GM23248 (cell line): ENCODE measurements around the gene RCAN1. TPM values are rescaled to one million over a fixed set of nuclear protein-coding genes. Genes with fewer than 3 reads are reported as not detected.

Source experiments
- DNase-seq: peaks from one replicate; pipeline ENCODE4 v3.0.0-alpha.2; 2015
- H2AFZ ChIP-seq: fragments of 200-600 bp; sonication (generic); 2 replicates; pipeline ENCODE4 v1.6.1; 2016; ENCODE audit warnings: antibody characterized with exemption
- H3F3A ChIP-seq: fragments of 200-600 bp; sonication (generic); 2 replicates; pipeline ENCODE4 v1.6.1; 2016; ENCODE audit warnings: mild to moderate bottlenecking, antibody characterized with exemption, mixed run types; ENCODE audit not compliant: insufficient read depth
- H3K27ac ChIP-seq: fragments of 200-600 bp; sonication (generic); 2 replicates; pipeline ENCODE4 v1.5.1; 2016; ENCODE audit warnings: mild to moderate bottlenecking
- H3K27me3 ChIP-seq: fragments of 200-600 bp; sonication (generic); replicated peaks from 2 replicates; pipeline ENCODE4 v1.6.1; 2016; ENCODE audit warnings: mild to moderate bottlenecking; ENCODE audit not compliant: insufficient read depth
- H3K36me3 ChIP-seq: fragments of 200-600 bp; sonication (generic); 2 replicates; pipeline ENCODE4 v1.6.1; 2016; ENCODE audit warnings: low read depth, mild to moderate bottlenecking
- H3K4me1 ChIP-seq: fragments of 200-600 bp; sonication (generic); 2 replicates; pipeline ENCODE4 v1.6.1; 2016; ENCODE audit warnings: mild to moderate bottlenecking; ENCODE audit not compliant: insufficient read depth
- H3K4me2 ChIP-seq: fragments of 200-600 bp; sonication (generic); one replicate; pipeline ENCODE4 v1.6.1; 2016; ENCODE audit warnings: mild to moderate bottlenecking; ENCODE audit not compliant: unreplicated experiment
- H3K4me3 ChIP-seq: fragments of 200-600 bp; sonication (generic); 2 replicates; pipeline ENCODE4 v1.5.1; 2016; ENCODE audit warnings: mild to moderate bottlenecking
- H3K79me2 ChIP-seq: fragments of 200-600 bp; sonication (generic); 2 replicates; pipeline ENCODE4 v1.6.1; 2016; ENCODE audit warnings: mild to moderate bottlenecking; ENCODE audit not compliant: insufficient read depth
- H3K9ac ChIP-seq: fragments of 200-600 bp; sonication (generic); 2 replicates; pipeline ENCODE4 v1.6.1; 2016; ENCODE audit warnings: mild to moderate bottlenecking
- H3K9me2 ChIP-seq: fragments of 200-600 bp; sonication (generic); 2 replicates; pipeline ENCODE4 v1.6.1; 2016; ENCODE audit warnings: mixed run types, mild to moderate bottlenecking, moderate library complexity; ENCODE audit not compliant: insufficient read depth
- H3K9me3 ChIP-seq: fragments of 200-600 bp; sonication (generic); one replicate; pipeline ENCODE4 v1.6.1; 2017; ENCODE audit warnings: low read depth
- H4K20me1 ChIP-seq: fragments of 200-600 bp; sonication (generic); 2 replicates; pipeline ENCODE4 v1.6.0; 2016; ENCODE audit not compliant: insufficient read depth
- EZH2 ChIP-seq: fragments of 200-600 bp; sonication (generic); IDR thresholded peaks from 2 replicates; pipeline ENCODE4 v1.6.1; 2018; ENCODE audit warnings: antibody characterized with exemption, mild to moderate bottlenecking; ENCODE audit not compliant: insufficient read depth, poor library complexity, severe bottlenecking
- EZH2phosphoT487 ChIP-seq: fragments of 200-600 bp; sonication (generic); IDR thresholded peaks from 2 replicates; pipeline ENCODE4 v1.6.1; 2018; ENCODE audit warnings: antibody characterized with exemption, moderate library complexity, mild to moderate bottlenecking, low read depth; ENCODE audit not compliant: insufficient read depth
- WGBS, 2 experiments: methylation state at CpG; one replicate each; pipeline ENCODE4 v1.1.6; 2015 to 2017; ENCODE audit warnings: low lambda C conversion rate in 2 of 2, low coverage in 1 of 2; ENCODE audit errors: missing lambda C conversion rate in 2 of 2; 5-methylcytosine and 5-hydroxymethylcytosine counted together
- in situ Hi-C: fragments of 300-500 bp; cut with MboI; formaldehyde crosslinking; loops from 2 replicates; pipeline ENCODE4 v1.15.0; 2020
- polyA plus RNA-seq: library from polyadenylated mRNA; unstranded; fragments of >200 nt; fragmentation: Nextera tagmentation; extraction: Ambion mirVana; gene quantifications from 2 replicates; pipeline ENCODE4 v1.2.1, GENCODE V29; 2016
- total RNA-seq: library from RNA; depleted of rRNA; stranded (reverse); fragments of >200 nt; shearing (Covaris generic); gene quantifications from 2 replicates; pipeline ENCODE4 v1.2.3, GENCODE V29; 2014

RCAN1 gene
- total and polyA plus RNA-seq, 2 experiments from 2014 or later, result 65.9 to 76.3 TPM

DNA sequence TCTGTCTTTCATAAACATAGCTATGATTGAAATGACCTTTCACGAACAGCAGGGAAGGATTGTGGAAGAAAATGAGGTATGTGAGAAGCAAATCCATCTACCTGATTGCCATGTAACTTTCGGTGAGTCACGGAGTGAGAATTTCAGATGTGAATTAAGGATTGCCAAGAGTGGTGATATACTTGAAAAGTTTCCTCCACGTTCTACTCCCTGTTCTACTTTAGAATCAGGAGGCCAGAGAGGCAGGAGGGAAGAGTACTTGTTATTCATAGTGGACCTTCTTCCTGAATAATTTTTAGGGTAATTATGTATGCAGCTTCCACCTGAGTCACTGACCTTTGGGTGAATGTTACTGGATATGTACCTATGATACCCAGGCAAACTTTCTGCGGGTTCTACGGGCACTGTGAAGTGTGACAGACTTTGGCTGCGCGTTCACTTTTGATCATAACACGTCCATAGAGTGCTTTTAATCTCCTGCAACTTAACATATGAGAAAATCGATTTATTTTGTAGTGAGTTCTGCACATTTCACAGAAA is 100.3 kb downstream of the RCAN1 start:
- WGBS, 2 experiments, result 93 to 96% methylated on average over 10 of the region's 10 CpGs
- H3K9ac ChIP-seq, result no peak overlapping the region
- no peak overlapping the region for H3K4me3 ChIP-seq
- no peak overlapping the region for H3K27ac ChIP-seq
- TF ChIP-seq EZH2, result no peak
- TF ChIP-seq EZH2phosphoT487, result no peak
- peaks cover 44% of the 10 kb centered on the region for H3F3A ChIP-seq
- no peaks in the 10 kb centered on the region for H3K9me2 ChIP-seq
- H4K20me1 ChIP-seq, result no peaks in the 10 kb centered on the region
- no peaks in the 10 kb centered on the region for H3K27me3 ChIP-seq
- peaks cover 30% of the 10 kb centered on the region; the same call in 1 of the 2 replicates for H3K36me3 ChIP-seq
- H3K9me3 ChIP-seq, result no peaks in the 10 kb centered on the region
- H3K4me1 ChIP-seq, result 0 out of 2 replicates have a peak, but pooled peaks cover 6% of the 10 kb centered on the region
- no peak overlapping the region for H3K4me2 ChIP-seq
- H3K79me2 ChIP-seq, result no peaks in the 10 kb centered on the region
- in situ Hi-C loops, result no loop called here
- DNase-seq, result no peak
- H2AFZ ChIP-seq, result no peak overlapping the region

DNA sequence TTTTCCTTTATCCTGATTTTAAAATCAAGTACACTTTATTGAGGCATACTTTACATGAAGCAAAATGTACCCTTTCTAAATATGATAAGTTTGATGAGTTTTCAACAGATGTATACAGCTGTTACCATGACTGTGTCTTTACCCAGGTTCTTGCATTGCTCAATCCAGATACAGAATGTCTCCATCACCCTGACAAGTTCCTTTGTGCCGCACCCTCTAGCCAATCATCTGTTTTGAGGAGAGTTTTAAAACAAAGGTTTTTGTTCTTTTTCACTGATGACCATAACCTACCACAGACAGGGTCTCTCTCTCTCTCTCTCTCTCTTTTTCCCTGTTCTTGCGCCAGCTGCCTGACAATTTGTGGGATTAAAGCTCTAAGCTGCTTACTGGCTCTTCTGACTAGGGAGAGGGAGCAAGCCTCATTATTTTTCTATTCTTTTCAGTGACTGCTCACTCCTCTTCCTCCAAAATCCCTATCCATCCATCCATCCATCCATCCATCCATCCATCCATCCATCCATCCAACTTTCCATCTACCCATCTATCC is 101.7 kb downstream of the RCAN1 start:
- Histone ChIP-seq H2AFZ (no peak overlapping the region), H3K4me3 (no peak overlapping the region), H4K20me1 (no peaks in the 10 kb centered on the region), H3K4me2 (no peak overlapping the region), H3K9ac (no peak overlapping the region), H3F3A (peaks cover 37% of the 10 kb centered on the region), H3K9me2 (no peaks in the 10 kb centered on the region), H3K4me1 (0 out of 2 replicates have a peak, but pooled peaks cover 3% of the 10 kb centered on the region), H3K27me3 (no peaks in the 10 kb centered on the region), H3K36me3 (peaks cover 28% of the 10 kb centered on the region; the same call in 1 of the 2 replicates), H3K79me2 (no peaks in the 10 kb centered on the region), H3K27ac (no peak overlapping the region), H3K9me3 (no peaks in the 10 kb centered on the region)
- 94 to 100% methylated on average over 2 of the region's 2 CpGs for WGBS, 2 experiments
- in situ Hi-C loops, result no loop called here
- TF ChIP-seq EZH2phosphoT487 (no peak), EZH2 (no peak)
- no peak for DNase-seq

DNA sequence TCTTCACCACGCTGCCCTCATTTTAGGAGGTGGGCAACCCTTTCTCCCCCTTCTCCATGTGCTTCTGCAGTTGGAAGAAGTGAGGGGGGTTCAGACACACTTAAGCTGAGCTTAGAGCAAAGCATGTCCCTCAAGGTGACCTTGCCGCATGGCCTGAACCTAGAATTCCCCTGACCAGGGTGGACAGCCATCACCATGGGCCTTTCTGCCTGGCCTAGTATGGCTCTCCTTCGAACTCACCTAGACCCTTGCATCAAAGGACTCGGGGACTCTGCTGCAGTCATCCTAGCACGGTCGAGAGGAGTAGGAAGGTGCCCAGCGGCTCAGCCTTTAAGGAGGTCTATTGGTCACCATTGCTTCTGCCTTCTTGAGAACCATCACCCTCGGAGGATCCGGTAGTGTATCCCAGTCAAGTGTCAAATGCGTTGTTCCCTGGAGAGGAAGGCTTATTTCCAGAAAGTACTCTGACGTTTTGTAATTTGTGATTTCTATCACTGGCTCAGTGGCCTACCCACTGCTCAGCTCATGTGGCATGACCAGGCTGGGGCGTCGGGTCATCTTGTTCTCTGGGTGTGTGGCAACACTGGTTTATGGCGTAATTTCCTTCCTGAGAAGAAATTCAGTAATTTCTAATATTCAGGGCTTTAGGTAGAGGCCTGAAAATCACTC is 103.0 kb downstream of the RCAN1 start, which contains the start of gene KCNE1:
Gene KCNE1, minus strand, starts transcription at position 424 of the 669 bp plus-strand sequence. CDS start 62,576 bp downstream, outside the sequence.
- no peak within 1 kb of the TSS for H3K4me3 ChIP-seq
- peak; percentile 63 for DNase-seq
- no peaks in the 10 kb centered on the region for H3K27me3 ChIP-seq
- 87 to 90% methylated on average over 14 of the region's 14 CpGs for WGBS, 2 experiments
- no peaks in the 10 kb centered on the region for H3K79me2 ChIP-seq
- no peaks in the 10 kb centered on the region for H3K9me3 ChIP-seq
- no peak within 1 kb of the TSS for H3K4me2 ChIP-seq
- no peaks in the 10 kb centered on the region for H3K9me2 ChIP-seq
- peaks cover 16% of the 10 kb centered on the region; the same call in 1 of the 2 replicates for H3K36me3 ChIP-seq
- H3K27ac ChIP-seq, result 0 out of 2 replicates have a peak within 1 kb of the TSS, but pooled peaks have one; percentile 23
- no peak within 1 kb of the TSS for H2AFZ ChIP-seq
- in situ Hi-C loops, result no loop called here
- H3F3A ChIP-seq, result peaks cover 25% of the 10 kb centered on the region
- TF ChIP-seq EZH2 (no peak), EZH2phosphoT487 (no peak)
- no peaks in the 10 kb centered on the region for H3K4me1 ChIP-seq
- H4K20me1 ChIP-seq, result no peaks in the 10 kb centered on the region
- no peak within 1 kb of the TSS for H3K9ac ChIP-seq

GRCh38 chr21:34511181-34511580 is 103.7 kb downstream of the RCAN1 start:
- Histone ChIP-seq H3K79me2 (no peaks in the 10 kb centered on the region), H3K4me3 (no peak overlapping the region), H2AFZ (no peak overlapping the region), H3K4me1 (no peaks in the 10 kb centered on the region), H3K27ac (0 out of 2 replicates have a peak overlapping the region, but pooled peaks have one; percentile 23), H3K36me3 (0 out of 2 replicates have a peak, but pooled peaks cover 8% of the 10 kb centered on the region), H3K4me2 (no peak overlapping the region), H3K9ac (no peak overlapping the region), H3F3A (peaks cover 17% of the 10 kb centered on the region), H3K9me2 (no peaks in the 10 kb centered on the region), H3K27me3 (no peaks in the 10 kb centered on the region), H3K9me3 (no peaks in the 10 kb centered on the region), H4K20me1 (no peaks in the 10 kb centered on the region)
- 54 to 60% methylated on average over 3 to 5 of the region's 5 CpGs for WGBS, 2 experiments
- DNase-seq, result peak; percentile 66
- no peak for TF ChIP-seq EZH2
- no peak for TF ChIP-seq EZH2phosphoT487
- in situ Hi-C loops, result no loop called here
